Subcutaneous adipose tissue (tissue), 4 donors: ENCODE results near the gene KCNAB2. TPM values are rescaled to one million over a fixed set of nuclear protein-coding genes. Genes with fewer than 3 reads are reported as not detected.

Experiments used
- total RNA-seq, 4 donors: library from RNA; depleted of rRNA; stranded (reverse); fragments of >200 nt; gene quantifications; one replicate each; pipeline ENCODE4 v1.1.0, GENCODE V29; 2016
- TF ChIP-seq, protein P1 (sequence below): fragments of 450-650 bp; IDR thresholded peaks from one replicate; pipeline ENCODE4 v1.5.1; 2016; ENCODE audit warnings: low read depth, mild to moderate bottlenecking, control low read depth, antibody characterized with exemption, moderate library complexity

KCNAB2 gene
- total RNA-seq, 4 donors from 2014 or later: 10.2 to 48.6 (median 18.2) TPM

DNA sequence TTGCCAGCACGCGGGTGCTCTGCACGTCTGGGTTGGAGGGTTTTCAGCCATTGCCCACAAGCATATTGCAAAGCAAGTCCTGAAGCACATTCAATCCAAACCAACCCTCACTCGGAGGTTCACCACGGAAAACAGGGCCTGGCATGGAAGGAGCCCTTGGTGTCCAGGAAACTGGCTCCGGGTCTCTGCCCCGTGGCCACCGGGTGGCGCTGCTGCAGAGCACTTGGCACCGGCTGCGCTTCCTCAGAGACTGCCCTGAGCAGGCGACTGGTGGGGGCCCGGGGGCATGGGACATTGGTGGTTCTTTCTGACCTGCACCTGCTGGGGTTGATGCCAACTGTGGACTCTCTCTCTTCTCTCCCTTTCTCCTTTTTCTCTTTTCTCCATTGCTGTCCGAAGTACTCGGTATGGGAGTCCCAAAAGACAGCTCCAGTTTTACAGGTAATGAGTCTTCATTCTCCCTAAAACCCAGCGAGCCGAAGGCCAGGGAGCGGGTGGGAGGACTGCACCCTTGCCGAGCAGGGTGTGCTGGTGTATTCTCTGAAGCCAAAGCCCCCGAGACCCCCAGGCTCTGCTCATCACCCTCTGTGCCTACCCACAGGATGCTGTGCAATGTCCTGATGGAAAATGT lies 4.1 kb upstream of the KCNAB2 start:
- TF ChIP-seq, protein P1, sequence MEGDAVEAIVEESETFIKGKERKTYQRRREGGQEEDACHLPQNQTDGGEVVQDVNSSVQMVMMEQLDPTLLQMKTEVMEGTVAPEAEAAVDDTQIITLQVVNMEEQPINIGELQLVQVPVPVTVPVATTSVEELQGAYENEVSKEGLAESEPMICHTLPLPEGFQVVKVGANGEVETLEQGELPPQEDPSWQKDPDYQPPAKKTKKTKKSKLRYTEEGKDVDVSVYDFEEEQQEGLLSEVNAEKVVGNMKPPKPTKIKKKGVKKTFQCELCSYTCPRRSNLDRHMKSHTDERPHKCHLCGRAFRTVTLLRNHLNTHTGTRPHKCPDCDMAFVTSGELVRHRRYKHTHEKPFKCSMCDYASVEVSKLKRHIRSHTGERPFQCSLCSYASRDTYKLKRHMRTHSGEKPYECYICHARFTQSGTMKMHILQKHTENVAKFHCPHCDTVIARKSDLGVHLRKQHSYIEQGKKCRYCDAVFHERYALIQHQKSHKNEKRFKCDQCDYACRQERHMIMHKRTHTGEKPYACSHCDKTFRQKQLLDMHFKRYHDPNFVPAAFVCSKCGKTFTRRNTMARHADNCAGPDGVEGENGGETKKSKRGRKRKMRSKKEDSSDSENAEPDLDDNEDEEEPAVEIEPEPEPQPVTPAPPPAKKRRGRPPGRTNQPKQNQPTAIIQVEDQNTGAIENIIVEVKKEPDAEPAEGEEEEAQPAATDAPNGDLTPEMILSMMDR: no peak

DNA sequence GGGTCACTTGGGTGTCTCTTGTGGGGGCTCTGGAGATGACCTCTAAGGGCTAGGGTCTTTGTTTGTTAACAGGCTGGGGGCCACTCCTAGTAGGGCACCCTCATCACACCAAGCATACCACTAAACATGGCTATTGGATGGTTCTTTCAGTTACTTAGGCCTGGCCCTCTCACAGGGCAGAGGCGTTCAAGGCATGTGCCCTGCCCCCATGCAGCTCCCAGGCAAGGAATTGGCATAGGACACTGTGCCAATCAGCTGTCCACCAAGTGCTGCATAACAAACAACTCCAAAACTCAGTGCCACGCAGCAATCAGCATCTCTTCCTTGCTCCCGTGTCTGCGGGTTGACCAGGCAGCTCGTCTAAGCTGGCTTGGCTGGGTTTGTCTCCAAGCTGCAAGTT lies 2.1 kb upstream of the KCNAB2 start:
- TF ChIP-seq, protein P1: no peak

DNA sequence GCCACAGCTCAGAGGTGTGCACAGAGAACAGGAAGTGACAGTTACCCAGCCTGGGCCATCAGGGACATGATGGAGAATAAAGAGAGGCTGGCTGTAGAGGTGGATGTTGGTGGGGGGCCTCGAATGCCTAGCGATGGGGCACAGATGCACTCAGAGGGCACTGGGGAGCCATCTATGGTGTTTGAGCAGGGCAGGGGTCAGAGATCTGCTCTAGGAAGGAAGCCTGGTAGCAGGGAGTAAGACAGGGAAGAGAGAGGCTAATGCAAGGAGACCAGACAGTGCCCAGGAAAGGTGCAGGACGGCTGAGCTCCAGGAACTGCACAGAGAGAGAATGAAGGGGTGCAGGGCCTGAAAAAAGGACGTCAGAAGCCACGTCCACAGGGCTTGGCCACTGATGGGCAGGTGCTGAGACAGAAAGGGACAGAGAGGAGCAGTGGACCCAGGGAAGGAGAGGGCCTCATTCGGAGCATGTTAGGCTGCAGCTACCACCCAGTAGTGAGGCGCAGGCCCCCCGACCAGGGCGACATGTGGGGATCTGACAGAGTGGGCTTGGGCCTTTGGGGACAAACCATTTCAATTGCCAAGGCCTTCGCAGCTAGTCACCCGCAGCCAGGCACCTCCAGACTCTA lies 1.1 kb upstream of the KCNAB2 start:
- TF ChIP-seq, protein P1: no peak

DNA sequence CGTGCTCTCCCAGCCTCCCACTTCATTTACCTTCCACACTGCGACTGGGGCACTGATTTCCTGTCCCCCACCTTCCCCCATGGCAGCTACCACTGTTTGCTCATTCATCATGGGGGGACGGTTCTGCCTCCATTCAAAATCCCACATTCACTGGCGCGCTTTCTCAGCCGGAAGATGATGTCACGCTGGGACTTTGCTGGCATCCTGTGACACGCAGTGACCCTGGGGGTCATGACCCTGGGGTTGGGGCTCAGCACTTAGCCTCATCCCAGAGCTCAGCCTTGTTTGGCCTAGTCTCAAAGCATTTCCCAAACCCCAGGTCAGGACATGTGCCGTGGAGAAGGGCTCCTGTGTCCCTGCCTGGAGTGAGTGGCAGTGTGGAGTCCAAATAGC lies 582 bp upstream of the KCNAB2 start:
- TF ChIP-seq, protein P1: no peak

DNA sequence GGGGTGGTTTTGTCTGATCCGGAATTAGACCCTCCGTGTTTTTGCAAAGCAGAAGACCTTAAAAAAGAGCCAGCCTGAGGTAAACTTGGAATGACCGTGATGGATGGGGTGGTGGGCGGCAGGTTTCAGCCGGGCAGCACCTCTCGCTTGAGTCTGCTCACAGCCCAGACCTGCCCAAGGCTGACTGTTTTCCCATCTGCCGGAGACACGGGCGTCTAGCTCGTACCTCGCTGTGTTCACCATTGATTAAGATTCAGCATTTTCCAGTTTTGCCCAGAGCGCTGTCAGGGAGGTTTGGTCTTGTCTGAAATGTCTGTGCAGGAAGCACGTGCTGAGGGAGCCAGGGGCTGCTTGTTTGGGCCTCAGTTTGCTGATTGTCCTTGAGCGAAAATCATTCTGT lies 591 bp downstream of the KCNAB2 start:
- TF ChIP-seq, protein P1: no peak

DNA sequence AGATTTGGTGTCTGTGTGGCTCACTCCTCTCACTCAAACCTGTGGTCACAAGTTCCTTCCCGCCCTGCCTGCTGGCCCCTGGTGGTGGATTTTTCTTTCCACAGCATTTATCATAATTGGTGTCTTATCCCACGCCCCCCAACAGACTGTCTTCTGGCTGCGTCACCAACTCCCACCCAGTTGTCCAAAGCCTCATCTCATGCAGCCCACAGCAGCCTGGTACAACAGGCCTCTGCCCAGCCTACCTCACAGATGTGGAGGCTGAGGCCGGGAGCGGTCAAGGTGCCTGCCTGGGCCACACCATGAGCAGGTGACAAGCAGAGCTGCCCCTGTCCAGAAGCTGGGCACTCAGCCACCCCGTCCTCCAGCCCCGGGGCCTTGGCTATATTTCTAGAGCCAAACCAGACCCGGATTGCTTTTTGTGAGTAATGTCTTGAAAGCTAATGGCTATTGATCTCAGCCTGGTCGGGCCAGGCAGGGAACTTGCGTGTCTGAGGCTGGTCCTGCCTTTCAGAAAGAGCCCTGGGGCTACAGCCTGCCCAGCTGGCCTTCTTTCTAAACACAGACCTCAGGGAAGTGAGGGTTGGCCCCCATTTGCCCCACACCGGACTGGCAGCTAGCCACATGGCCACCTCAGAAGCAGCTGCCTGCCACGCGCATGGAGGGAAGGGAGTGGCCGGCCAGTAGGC lies 2.6 kb downstream of the KCNAB2 start:
- TF ChIP-seq, protein P1: no peak

DNA sequence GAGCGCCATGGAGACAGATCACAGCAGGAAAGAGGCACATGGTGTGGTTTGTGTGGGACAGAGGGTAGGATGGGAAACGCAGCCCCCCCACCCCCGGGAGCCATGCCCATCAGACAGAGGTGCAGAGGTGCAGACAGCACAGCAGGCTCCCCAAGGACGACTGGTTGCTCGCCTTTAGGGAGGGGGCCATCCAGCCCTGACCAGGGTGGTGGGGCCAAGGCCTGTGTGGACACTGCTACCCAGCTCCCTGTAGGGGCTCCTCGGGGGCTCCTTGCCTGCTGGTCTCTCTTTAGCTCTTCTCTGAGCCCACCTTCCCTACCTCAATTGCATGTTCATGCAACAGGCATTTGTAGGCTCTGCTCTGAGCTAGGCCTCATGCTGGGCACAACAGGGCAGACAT lies 3.7 kb downstream of the KCNAB2 start:
- TF ChIP-seq, protein P1: no peak
